Astrocyte (in vitro differentiated cells and primary cell): Measurements from ENCODE around the gene DET1. TPM values are rescaled to one million over a fixed set of nuclear protein-coding genes. Genes with fewer than 3 reads are reported as not detected.

Source experiments
- DNase-seq: peaks from one replicate; pipeline ENCODE4 v3.0.0-alpha.2; 2010; ENCODE audit warnings: low read depth
- FAIRE-seq: peaks from 2 replicates; lab custom pipeline; 2011; peaks lifted over from hg19 to GRCh38; lab: Jason Lieb, UNC
- H2AFZ ChIP-seq: 2 replicates; pipeline ENCODE4 v1.6.0; 2012; ENCODE audit warnings: low read depth, low read length, inconsistent platforms
- H3K27ac ChIP-seq: 2 replicates; pipeline ENCODE4 v1.5.1; 2011; ENCODE audit warnings: low read depth, low read length, inconsistent platforms
- H3K27me3 ChIP-seq: 2 replicates; pipeline ENCODE4 v1.6.0; 2011; ENCODE audit warnings: low read length, inconsistent platforms; ENCODE audit not compliant: insufficient read depth
- H3K36me3 ChIP-seq: 2 replicates; pipeline ENCODE4 v1.5.1; 2011; ENCODE audit warnings: low read length, inconsistent platforms; ENCODE audit not compliant: insufficient read depth
- H3K4me1 ChIP-seq: 2 replicates; pipeline ENCODE4 v1.5.1; 2011; ENCODE audit warnings: low read length, inconsistent platforms; ENCODE audit not compliant: insufficient read depth
- H3K4me2 ChIP-seq: 2 replicates; pipeline ENCODE4 v1.6.0; 2012; ENCODE audit warnings: low read length, inconsistent platforms
- H3K4me3 ChIP-seq: 2 replicates; pipeline ENCODE4 v1.5.1; 2011; ENCODE audit warnings: low read depth, mild to moderate bottlenecking, low read length, inconsistent platforms; ENCODE audit not compliant: insufficient read depth
- H3K79me2 ChIP-seq: 2 replicates; pipeline ENCODE4 v1.6.0; 2012; ENCODE audit warnings: mild to moderate bottlenecking, low read length, inconsistent platforms; ENCODE audit not compliant: insufficient read depth
- H3K9ac ChIP-seq: 2 replicates; pipeline ENCODE4 v1.6.0; 2012; ENCODE audit warnings: mild to moderate bottlenecking, low read length, inconsistent platforms
- H3K9me3 ChIP-seq: 2 replicates; pipeline ENCODE4 v1.5.1; 2012; ENCODE audit warnings: low read depth, mild to moderate bottlenecking, low read length, inconsistent platforms; ENCODE audit not compliant: insufficient read depth
- H4K20me1 ChIP-seq: 2 replicates; pipeline ENCODE4 v1.6.0; 2012; ENCODE audit warnings: low read length, inconsistent platforms; ENCODE audit not compliant: insufficient read depth
- H3K27ac Mint-ChIP-seq: one replicate; pipeline ENCODE4 v1.8.0; 2021; ENCODE audit warnings: mild to moderate bottlenecking, mixed read lengths; ENCODE audit not compliant: unreplicated experiment
- H3K27me3 Mint-ChIP-seq: one replicate; pipeline ENCODE4 v1.8.0; 2021; ENCODE audit warnings: low read depth, mixed read lengths; ENCODE audit not compliant: unreplicated experiment
- H3K36me3 Mint-ChIP-seq: one replicate; pipeline ENCODE4 v1.8.0; 2021; ENCODE audit warnings: low read depth, mixed read lengths; ENCODE audit not compliant: unreplicated experiment
- H3K4me1 Mint-ChIP-seq: one replicate; pipeline ENCODE4 v1.8.0; 2021; ENCODE audit warnings: low read depth, mixed read lengths; ENCODE audit not compliant: unreplicated experiment
- H3K4me3 Mint-ChIP-seq: one replicate; pipeline ENCODE4 v1.8.0; 2021; ENCODE audit warnings: mild to moderate bottlenecking, moderate library complexity, mixed read lengths; ENCODE audit not compliant: unreplicated experiment
- H3K9me3 Mint-ChIP-seq: one replicate; pipeline ENCODE4 v1.8.0; 2021; ENCODE audit warnings: mild to moderate bottlenecking, mixed read lengths; ENCODE audit not compliant: unreplicated experiment
- EZH2 ChIP-seq: IDR thresholded peaks from 2 replicates; pipeline ENCODE4 v1.6.1; 2012; ENCODE audit warnings: mild to moderate bottlenecking, low read length, inconsistent platforms; ENCODE audit not compliant: insufficient read depth
- total RNA-seq: library from RNA; stranded (reverse); gene quantifications from 2 replicates; pipeline ENCODE4 v1.2.1, GENCODE V29; 2021
- TF ChIP-seq, protein P1 (sequence below): IDR thresholded peaks from 2 replicates; pipeline ENCODE4 v1.5.1; 2011; ENCODE audit warnings: low read depth, mild to moderate bottlenecking, inconsistent platforms, low read length, moderate library complexity; ENCODE audit not compliant: insufficient read depth

The DET1 gene
- total RNA-seq, 1 donor from 2014 or later, result 4.8 TPM

GRCh38 chr15:88505721-88506120 is 40.8 kb downstream of the DET1 start:
- TF ChIP-seq EZH2, result no peak
- TF ChIP-seq, protein P1, sequence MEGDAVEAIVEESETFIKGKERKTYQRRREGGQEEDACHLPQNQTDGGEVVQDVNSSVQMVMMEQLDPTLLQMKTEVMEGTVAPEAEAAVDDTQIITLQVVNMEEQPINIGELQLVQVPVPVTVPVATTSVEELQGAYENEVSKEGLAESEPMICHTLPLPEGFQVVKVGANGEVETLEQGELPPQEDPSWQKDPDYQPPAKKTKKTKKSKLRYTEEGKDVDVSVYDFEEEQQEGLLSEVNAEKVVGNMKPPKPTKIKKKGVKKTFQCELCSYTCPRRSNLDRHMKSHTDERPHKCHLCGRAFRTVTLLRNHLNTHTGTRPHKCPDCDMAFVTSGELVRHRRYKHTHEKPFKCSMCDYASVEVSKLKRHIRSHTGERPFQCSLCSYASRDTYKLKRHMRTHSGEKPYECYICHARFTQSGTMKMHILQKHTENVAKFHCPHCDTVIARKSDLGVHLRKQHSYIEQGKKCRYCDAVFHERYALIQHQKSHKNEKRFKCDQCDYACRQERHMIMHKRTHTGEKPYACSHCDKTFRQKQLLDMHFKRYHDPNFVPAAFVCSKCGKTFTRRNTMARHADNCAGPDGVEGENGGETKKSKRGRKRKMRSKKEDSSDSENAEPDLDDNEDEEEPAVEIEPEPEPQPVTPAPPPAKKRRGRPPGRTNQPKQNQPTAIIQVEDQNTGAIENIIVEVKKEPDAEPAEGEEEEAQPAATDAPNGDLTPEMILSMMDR, result no peak
- Mint-ChIP-seq H3K27ac (no peak overlapping the region), H3K4me3 (no peak overlapping the region), H3K4me1 (no peaks in the 10 kb centered on the region), H3K9me3 (no peaks in the 10 kb centered on the region), H3K36me3 (peaks cover 4% of the 10 kb centered on the region), H3K27me3 (no peaks in the 10 kb centered on the region)
- Histone ChIP-seq H4K20me1 (no peaks in the 10 kb centered on the region), H3K79me2 (no peaks in the 10 kb centered on the region), H3K4me3 (no peak overlapping the region), H3K27ac (no peak overlapping the region), H3K4me2 (no peak overlapping the region), H3K9me3 (no peaks in the 10 kb centered on the region), H3K9ac (no peak overlapping the region), H3K36me3 (peaks cover 2% of the 10 kb centered on the region), H3K27me3 (no peaks in the 10 kb centered on the region), H3K4me1 (no peaks in the 10 kb centered on the region), H2AFZ (no peak overlapping the region)
- no peak for DNase-seq
- no peak for FAIRE-seq

DNA sequence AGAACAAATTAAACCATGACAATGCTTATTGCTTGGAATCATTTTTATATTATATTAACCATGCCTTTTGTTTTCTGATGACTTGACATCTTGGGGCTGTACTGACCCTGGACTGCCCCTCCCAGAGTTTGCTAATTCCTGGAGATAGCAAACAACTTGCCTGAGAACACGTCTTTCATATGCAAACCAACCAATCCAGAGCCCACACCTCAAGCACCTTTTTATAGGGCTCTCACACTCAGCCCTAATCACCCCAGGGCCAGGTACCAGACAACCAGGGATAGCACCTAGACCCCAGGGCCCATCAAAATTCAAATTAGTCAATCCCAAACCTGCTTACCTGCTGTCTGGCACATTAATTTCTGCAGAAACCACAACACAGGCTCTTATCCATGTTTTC is 42.0 kb downstream of the DET1 start:
- Mint-ChIP-seq H3K36me3 (peaks cover 2% of the 10 kb centered on the region), H3K9me3 (no peaks in the 10 kb centered on the region), H3K4me1 (no peaks in the 10 kb centered on the region), H3K4me3 (no peak overlapping the region), H3K27me3 (no peaks in the 10 kb centered on the region), H3K27ac (no peak overlapping the region)
- DNase-seq, result no peak
- Histone ChIP-seq H3K4me2 (no peak overlapping the region), H3K79me2 (no peaks in the 10 kb centered on the region), H3K9me3 (no peaks in the 10 kb centered on the region), H2AFZ (no peak overlapping the region), H3K36me3 (peaks cover 2% of the 10 kb centered on the region), H4K20me1 (no peaks in the 10 kb centered on the region), H3K9ac (no peak overlapping the region), H3K27ac (no peak overlapping the region), H3K27me3 (no peaks in the 10 kb centered on the region), H3K4me1 (no peaks in the 10 kb centered on the region), H3K4me3 (no peak overlapping the region)
- no peak for FAIRE-seq
- TF ChIP-seq, protein P1, result no peak
- TF ChIP-seq EZH2, result no peak

DNA sequence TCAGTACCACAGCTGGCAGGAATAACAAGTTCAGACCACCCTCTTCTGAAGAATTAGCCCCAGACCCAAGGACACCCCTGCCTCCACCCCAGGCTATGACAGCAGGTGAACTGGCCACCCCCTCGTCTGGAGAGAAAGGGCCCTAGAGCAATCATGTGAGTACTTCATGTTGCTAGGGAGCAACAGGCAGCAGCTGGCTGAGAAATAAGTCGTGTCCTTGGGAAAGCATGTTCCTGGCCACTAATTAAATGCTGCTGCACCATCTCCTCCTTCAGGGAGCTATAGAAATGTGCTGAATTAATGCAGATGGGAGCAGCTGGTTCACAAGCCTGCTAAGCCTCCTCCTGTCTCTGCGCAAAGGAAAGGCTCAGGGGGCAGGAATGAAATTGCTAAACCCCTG is 47.5 kb downstream of the DET1 start:
- no peak overlapping the region for H3K4me3 Mint-ChIP-seq
- Histone ChIP-seq H3K27ac (no peak overlapping the region), H3K4me3 (no peak overlapping the region), H3K79me2 (no peaks in the 10 kb centered on the region), H3K4me1 (no peaks in the 10 kb centered on the region), H3K27me3 (no peaks in the 10 kb centered on the region), H3K4me2 (no peak overlapping the region), H4K20me1 (no peaks in the 10 kb centered on the region), H3K9ac (no peak overlapping the region), H2AFZ (no peak overlapping the region), H3K36me3 (peaks cover 2% of the 10 kb centered on the region), H3K9me3 (no peaks in the 10 kb centered on the region)
- TF ChIP-seq, protein P1, result no peak
- no peak for TF ChIP-seq EZH2
- no peak overlapping the region for H3K27ac Mint-ChIP-seq
- no peaks in the 10 kb centered on the region for H3K4me1 Mint-ChIP-seq
- H3K27me3 Mint-ChIP-seq, result no peaks in the 10 kb centered on the region
- H3K36me3 Mint-ChIP-seq, result peaks cover 2% of the 10 kb centered on the region
- DNase-seq (no peak), FAIRE-seq (no peak)
- H3K9me3 Mint-ChIP-seq, result no peaks in the 10 kb centered on the region
